GM18951 (cell line): ENCODE measurements around the gene DHX34.

Experiments used
- POLR2A ChIP-seq: IDR thresholded peaks from 4 replicates; pipeline ENCODE4 v1.6.1; 2011; ENCODE audit warnings: mild to moderate bottlenecking; ENCODE audit not compliant: insufficient read length, insufficient read depth; ENCODE audit errors: extremely low read depth
- in situ Hi-C: fragments of 300-500 bp; cut with MboI; formaldehyde crosslinking; loops from one replicate; pipeline ENCODE4 v1.12.0; 2022; ENCODE audit warnings: low sequenced_read_pairs, mixed read lengths, inconsistent platforms; ENCODE audit not compliant: unreplicated experiment

Gene DHX34

DNA sequence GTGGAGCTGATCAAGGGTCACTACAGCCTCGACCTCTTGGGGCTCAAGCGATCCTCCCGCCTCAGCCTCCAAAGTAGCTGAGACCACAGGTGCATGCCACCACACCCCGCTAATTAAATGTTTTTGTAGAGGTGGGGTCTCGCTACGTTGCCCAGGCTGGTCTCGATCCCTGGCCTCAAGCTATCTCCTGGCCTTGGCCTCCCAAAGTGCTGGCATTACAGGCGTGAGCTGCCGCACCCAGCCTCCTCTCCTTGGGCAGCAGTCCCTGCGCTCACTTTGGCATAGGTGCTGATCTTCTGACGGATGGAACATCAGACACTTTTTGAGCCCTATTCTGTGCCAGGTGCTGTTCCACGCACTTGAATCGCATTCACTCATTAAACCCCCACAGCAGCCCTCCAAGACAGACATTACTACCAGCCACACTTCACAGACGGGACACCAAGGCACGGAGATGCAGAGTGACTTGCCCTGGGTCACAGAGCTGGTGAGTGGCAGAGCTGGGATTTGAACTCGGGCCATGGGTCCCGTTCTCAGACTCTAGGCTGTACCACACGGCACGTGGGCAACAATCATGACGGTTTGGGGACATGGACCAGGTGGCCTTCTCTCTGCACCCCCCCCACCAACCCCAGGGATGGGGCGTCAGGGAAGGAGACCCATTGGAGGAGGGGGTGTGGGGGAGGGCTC, 67.0 kb downstream of the DHX34 start:
- in situ Hi-C loops = no loop called here
- TF ChIP-seq POLR2A = no peak

DNA sequence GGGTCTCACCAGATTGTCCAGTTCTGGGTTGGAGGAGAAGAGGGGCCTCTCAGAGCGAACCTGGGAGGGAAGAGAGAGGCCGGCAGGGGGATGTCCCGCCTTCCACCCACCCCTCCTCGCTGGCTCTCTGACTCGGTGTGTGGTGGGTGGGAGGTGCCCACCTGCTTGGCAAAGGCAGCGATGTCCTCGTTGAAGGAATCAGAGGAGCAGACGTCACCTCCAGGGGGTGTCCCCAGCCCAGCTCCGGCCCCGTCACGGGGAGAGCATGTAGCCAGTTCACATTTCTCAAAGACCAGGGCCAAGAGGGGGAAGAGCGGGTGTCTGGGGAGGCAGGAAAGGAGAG, 67.5 kb downstream of the DHX34 start:
- TF ChIP-seq POLR2A = no peak
- in situ Hi-C loops = no loop called here

DNA sequence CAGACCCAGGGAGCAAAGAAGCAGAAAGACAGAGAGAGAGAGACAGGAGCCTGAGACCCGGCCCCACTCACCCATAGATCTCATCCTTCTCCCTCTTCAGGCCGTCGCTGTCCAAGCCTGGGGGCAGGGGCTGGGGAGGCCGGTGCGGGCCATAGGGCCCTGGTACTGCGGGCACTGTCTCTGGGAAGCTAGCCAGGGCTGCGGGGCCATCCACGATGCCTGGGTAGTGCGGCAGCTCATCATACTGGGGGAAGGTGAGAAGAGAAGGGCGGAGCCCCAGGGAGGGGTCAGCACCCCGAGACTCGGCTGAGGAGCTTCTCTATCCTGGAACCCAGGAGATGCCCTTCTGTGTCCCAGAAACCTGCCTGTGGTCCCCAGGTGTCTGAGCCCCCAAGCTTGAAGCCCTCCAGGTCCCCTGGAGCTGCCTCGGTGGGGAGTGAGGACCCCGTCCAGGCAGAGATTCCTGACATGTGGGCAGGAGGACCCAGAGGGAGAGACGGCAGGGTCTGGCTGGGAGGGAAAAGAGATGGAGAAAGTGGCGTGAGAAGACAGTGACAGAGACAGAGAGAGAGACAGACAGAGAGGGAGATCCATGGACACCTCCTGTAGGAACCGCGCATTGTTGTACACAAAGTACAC, 68.1 kb downstream of the DHX34 start:
- in situ Hi-C loops = no loop called here
- no peak for TF ChIP-seq POLR2A

DNA sequence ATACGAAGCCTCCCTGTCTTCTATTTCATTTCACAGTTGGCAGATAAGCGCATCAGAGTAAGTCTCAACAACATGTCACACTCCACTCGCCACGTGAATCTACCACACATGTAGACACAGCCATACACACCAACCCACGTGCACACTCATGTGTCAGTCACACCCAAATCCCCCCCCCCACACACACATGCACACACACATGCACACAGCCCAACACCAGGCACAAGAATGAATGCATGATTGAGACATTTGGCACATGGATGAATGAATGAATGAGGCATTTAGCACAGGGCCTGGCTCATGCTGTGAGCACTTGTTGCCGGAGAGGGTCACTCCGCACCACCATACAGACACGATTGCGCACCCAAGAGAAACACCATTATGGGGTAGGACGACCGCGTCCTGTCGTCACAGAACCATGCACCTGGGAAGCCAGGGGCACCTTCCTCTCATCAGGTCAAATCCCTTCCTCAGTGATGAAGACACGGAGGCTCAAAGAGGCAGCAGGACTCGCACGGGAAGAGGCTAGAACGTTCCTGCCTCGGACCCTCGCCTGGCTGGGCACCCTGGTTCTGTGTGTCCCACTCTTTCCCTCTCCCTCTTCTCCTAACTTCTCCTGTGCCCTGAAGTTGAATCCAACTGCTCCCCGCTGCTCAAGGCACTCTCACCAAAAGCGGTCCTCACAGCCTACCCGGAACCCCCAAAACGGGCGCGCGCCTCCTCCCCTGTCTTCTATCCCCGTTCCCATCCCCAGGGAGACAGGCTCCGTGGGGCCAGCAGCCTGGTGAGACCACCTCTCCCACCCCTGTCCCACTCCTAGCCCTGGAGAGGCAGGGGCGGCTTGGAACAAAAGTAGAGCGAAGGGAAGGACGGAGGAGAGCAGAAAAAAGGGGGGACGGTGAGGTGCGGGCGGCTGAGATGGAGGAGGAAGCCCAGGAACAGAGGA, 68.9 kb downstream of the DHX34 start:
- in situ Hi-C loops = no loop called here
- TF ChIP-seq POLR2A = no peak

DNA sequence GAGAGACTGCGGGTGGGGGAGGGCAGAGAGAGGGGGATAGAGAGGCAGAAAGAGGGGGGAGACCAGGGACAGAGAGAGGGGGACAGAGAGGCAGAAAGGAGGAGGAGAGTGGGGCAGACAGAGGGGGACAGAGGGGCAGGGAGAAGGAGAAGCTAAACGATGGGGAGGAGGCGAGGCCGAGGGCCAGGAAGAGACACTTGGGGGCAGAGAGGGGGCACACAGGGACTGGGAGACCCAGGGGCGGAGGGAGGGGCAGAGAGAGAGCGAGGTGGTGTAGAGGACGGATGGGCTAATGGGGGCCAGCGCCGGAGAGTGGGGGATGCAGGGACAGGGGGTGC, 69.5 kb downstream of the DHX34 start:
- in situ Hi-C loops = no loop called here
- TF ChIP-seq POLR2A = no peak

DNA sequence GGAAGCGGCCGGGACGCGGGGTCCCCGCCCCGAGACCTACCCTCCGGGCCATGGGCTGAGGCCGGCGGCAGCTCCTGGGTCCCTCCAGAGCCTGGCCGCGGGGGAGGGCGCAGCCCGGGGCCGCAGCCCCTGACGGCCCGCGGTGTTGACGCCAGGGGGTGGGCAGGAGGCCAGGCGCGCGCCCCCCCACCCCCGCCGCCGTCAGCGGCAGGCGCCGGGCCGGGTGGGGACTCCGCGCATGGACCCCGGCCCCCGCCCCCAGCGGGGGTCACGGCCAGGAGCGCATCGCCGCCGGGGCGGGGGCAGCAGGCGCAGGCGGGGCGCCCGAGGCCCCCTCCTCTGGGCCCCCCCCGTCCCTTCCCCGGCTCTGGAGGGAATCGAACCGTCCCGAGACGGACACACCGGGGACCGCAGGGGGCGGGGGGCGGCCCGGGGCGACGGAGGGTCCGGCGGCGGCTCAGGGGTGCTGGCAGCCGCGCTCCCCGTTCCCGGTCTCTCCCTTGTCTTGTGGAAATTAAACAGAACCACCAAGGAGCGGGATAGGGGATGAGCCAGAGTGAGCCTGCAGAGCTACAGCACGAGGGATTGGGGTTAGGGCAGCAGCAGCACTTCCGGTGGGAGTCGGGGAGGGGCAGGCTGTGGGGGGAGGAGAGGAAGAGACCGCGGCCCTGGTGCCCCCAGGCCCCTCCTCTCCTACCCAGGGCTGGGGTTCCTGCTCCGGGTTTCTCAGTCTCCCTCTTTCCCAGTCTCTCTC, 70.1 kb downstream of the DHX34 start, which contains the start of gene MEIS3:
TSS of gene MEIS3 (minus strand) at position 498 of the 754 bp plus-strand sequence. CDS start at position 52, 446 bp downstream.
- no peak for TF ChIP-seq POLR2A

DNA sequence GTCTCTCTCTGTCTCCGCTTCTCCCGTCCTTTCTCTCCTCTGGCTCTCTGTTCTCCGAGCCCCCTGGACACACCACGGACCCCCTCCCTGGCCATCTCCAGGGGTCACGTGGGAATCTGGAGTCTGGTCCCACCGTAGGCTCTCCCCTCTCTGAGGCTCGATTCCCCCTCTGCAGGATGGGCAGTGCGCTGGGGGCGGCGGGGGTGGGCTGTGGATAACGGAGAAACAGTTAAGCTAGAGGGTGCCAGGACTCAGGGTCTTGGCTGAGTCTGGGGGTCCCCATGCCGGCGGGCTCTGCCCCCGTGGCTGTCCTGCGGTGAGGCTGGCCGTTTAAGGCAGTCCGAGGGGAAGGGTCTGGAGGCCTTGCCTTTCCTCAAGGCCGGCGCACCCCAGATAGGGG, 70.7 kb downstream of the DHX34 start:
- in situ Hi-C loops = no loop called here
- no peak for TF ChIP-seq POLR2A

More for the DNA sequence above, 70.1 kb downstream of the DHX34 start, which contains the start of gene MEIS3:
- in situ Hi-C loops = no loop called here

DNA sequence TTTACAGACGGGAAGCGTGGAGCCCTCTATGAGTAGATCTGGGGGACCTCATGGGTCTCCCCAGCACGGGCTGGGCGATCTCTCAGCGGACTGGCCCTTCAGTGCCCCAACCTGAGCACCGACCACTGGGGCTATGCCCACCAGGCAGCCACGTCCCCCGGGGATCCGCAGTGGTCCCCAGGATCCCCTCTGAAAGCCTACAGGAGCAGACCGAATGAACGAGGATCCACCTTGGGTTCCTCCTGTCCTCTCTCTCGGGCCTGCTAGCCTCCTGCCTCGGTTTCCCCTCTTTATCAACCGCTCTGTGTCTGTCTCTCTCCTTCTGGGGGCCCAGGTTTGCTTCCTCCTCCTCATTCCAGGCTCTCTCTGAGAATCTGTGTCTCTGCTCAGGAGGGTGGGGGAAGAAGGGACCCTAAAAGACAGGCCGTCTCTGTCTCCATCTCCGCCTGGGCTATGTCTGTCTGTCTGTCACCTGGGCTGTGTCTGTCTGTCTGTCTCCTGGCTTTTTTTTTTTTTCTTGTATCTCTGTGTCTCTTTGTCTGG, 72.2 kb downstream of the DHX34 start:
- no peak for TF ChIP-seq POLR2A
- in situ Hi-C loops = no loop called here

DNA sequence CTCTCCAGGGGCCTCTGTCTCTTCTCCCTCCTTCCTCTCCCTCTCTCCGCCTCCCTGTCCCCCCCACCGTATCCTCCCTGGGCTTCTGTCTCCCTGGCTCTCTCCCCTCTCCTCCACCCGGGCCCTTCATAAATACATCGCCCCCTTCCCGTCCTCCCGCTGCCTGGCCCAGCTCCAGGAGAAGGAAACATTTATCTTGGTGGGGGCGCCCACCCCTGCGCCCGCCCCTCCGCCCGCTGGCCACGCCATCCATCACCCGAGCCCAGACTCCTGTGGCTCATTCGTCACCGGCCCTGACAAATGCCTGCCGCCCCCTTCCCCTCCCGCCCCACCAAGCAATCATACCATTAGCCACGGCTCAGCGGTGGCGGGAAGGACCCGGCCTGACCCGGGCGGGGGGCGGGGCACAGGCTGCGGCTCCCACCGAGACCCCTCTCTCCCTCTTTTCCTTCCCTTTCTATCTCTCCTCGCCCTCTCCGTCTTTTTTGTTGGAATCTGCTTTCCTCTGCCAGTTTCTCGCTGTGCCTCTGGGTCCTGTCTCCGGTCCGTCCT, 72.8 kb downstream of the DHX34 start:
- in situ Hi-C loops = no loop called here
- no peak for TF ChIP-seq POLR2A

DNA sequence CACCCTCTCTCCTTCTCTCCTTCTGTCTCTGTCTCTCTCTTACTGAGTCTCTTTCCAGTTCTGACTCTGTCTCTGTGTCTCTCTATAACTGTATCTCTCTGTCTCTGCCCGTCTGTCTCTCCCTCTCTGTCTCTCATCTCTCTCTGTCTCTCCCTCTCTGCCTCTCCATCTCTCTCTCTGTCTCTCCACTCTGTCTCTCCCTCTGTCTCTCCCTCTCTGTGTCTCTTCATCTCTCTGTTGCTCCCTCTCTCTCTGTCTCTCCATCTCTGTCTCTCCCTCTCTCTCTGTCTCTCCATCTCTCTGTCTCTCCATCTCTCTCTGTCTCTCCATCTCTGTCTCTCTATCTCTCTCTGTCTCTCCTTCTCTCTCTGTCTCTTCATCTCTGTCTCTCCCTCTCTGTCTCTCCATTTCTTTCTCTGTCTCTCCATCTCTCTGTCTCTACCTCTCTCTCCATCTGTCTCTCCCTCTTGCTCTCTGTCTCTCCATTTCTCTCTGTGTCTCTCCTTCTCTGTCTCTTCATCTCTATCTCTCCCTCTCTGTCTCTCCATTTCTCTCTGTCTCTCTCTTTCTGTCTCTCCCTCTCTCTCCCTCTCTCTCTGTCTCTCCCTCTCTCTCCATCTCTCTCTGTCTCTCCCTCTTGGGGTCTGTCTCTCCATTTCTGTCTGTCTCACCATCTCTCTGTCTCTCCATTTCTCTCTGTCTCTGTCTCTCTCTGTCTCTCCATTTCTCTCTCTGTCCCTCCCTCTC, 73.5 kb downstream of the DHX34 start:
- in situ Hi-C loops = no loop called here
- no peak for TF ChIP-seq POLR2A

DNA sequence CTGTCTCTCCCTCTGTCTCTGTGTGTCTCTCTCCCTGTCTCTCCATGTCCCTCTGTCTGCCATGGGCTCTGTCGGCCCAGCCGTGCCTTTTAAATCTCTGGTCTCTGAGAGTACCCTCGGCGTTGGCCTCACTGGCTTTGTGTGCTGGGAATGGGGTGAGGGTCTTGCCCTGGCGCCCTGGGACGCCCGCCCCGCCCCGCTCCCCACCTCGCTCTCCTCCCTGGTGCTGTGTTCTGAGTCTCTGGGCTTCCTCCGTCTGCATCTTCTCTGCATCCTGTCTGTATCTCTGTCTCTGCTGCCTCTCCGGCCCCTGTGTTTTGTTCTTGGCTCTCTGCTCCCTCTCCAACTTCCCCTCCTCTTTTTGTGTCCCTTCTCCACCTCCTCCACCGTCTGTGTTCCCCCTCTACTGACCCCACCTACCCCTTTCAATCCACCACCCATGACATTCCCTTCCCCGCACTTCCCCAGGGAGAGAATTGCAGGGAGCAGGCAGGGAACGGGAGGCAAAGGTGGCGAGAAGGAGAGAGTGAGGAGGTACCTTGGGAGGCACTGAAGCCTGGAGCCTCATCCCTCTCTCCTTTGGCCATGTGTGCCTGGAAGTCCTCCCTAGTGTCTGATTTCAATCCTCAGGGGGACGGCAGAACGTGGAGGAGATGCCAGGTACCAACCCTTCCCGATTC, 74.2 kb downstream of the DHX34 start:
- TF ChIP-seq POLR2A = no peak
- in situ Hi-C loops = no loop called here
